Upper lobe of left lung (tissue), 4 donors: Measurements from ENCODE around the gene SLC44A4.

ENCODE experiments used
- CTCF ChIP-seq, 6 experiments: fragments of 450-650 bp in 4 of 6; fragments of 200-600 bp in 2 of 6; sonication (generic) in 2 of 6; IDR thresholded peaks; one replicate each; pipeline ENCODE4 v1.5.1; 2016 to 2019; ENCODE audit warnings: antibody characterized with exemption in 6 of 6
- EP300 ChIP-seq, 4 donors: sonication (generic); formaldehyde crosslinking; IDR thresholded peaks; one replicate each; pipeline ENCODE4 v1.5.1; 2017; ENCODE audit warnings: antibody characterized with exemption in 4 of 4, control low read depth in 2 of 4
- POLR2A ChIP-seq, 4 donors: fragments of 450-650 bp; IDR thresholded peaks; one replicate each; pipeline ENCODE4 v1.5.1; 2016 to 2017; ENCODE audit warnings: antibody characterized with exemption in 4 of 4, mild to moderate bottlenecking in 2 of 4
- POLR2AphosphoS5 ChIP-seq, 2 donors: sonication (generic); formaldehyde crosslinking; IDR thresholded peaks; one replicate each; pipeline ENCODE4 v1.5.1; 2017; ENCODE audit warnings: antibody characterized with exemption in 2 of 2

DNA sequence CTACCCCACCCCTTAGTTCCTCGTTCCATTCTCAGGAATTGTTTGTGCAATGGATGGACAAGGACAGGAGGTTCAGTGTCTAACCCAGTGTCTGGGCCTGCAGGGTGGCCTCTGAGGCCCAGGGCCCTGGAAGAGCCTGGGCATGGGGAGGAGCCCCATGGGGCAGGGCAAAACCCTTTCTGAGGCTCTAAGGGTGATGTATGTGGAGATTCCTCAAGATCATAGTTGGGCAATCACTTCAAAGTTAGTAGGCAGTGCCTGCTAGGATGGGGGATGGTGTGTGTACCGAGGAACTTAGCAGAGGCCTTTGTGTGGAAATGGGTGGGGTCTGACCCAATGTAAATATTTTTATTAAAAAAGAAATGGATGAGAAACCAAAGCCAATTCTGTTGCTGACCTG is 42.0 kb upstream of the SLC44A4 start:
- TF ChIP-seq POLR2A (IDR thresholded peaks at IDR 0.05) (peak in 1 of 4 donors; percentile 17), CTCF (IDR thresholded peaks at IDR 0.05) (no peak), EP300 (IDR thresholded peaks at IDR 0.05) (peak in 1 of 4 donors; percentile 57), POLR2AphosphoS5 (IDR thresholded peaks at IDR 0.05) (peak in 1 of 2 donors; percentile 59)
